Urothelium cell line (cell line): Measurements from ENCODE around the gene SCGB1D2.
A peak's percentile ranks its signal among the peaks of the same experiment; 100 is the strongest.

Experiments
- DNase-seq: peaks from one replicate; pipeline ENCODE4 v3.0.0; 2011; ENCODE audit warnings: low spot score, mixed read lengths
- FAIRE-seq: peaks from 2 replicates; lab custom pipeline; 2011; peaks lifted over from hg19 to GRCh38; lab: Jason Lieb, UNC

SCGB1D2 gene

GRCh38 chr11:62256281-62256680, 14.2 kb downstream of the SCGB1D2 start:
- no peak for DNase-seq

GRCh38 chr11:62260261-62260953, 18.4 kb downstream of the SCGB1D2 start:
- DNase-seq (no peak), FAIRE-seq (no peak)

More at GRCh38 chr11:62256281-62256680, 14.2 kb downstream of the SCGB1D2 start:
- FAIRE-seq, result no peak

GRCh38 chr11:62264004-62264403, 22.0 kb downstream of the SCGB1D2 start:
- FAIRE-seq (no peak), DNase-seq (no peak)

GRCh38 chr11:62266558-62266957, 24.5 kb downstream of the SCGB1D2 start:
- FAIRE-seq, result no peak
- DNase-seq, result peak; percentile 24

GRCh38 chr11:62267050-62267449, 25.0 kb downstream of the SCGB1D2 start:
- no peak for DNase-seq
- FAIRE-seq, result no peak

GRCh38 chr11:62267576-62267975, 25.5 kb downstream of the SCGB1D2 start:
- no peak for DNase-seq
- FAIRE-seq, result no peak

GRCh38 chr11:62269654-62270278, 27.7 kb downstream of the SCGB1D2 start, which contains the start of gene SCGB2A2:
Gene SCGB2A2 (plus strand): TSS chr11:62270158. CDS start chr11:62270217, 59 bp downstream.
- FAIRE-seq, result no peak
- no peak for DNase-seq

GRCh38 chr11:62273284-62273683, 31.2 kb downstream of the SCGB1D2 start:
- no peak for DNase-seq
- FAIRE-seq, result no peak

GRCh38 chr11:62273789-62274275, 31.8 kb downstream of the SCGB1D2 start:
- FAIRE-seq, result no peak

GRCh38 chr11:62280452-62280851, 38.4 kb downstream of the SCGB1D2 start:
- FAIRE-seq (no peak), DNase-seq (no peak)

More at GRCh38 chr11:62273789-62274275, 31.8 kb downstream of the SCGB1D2 start:
- DNase-seq, result no peak
